Loucy (cell line): ENCODE data around the gene AP3D1.

Experiments
- EZH2phosphoT487 ChIP-seq: fragments of 200-600 bp; IDR thresholded peaks from 2 replicates; pipeline ENCODE4 v1.6.1; 2018; ENCODE audit warnings: antibody characterized with exemption, mild to moderate bottlenecking, moderate library complexity, borderline replicate concordance
- TF ChIP-seq, protein P1 (sequence below): fragments of 200-600 bp; sonication (generic); conservative IDR thresholded peaks from 2 replicates; pipeline ENCODE4 v1.5.1; 2014; ENCODE audit warnings: mild to moderate bottlenecking, antibody characterized with exemption, low read length

DNA sequence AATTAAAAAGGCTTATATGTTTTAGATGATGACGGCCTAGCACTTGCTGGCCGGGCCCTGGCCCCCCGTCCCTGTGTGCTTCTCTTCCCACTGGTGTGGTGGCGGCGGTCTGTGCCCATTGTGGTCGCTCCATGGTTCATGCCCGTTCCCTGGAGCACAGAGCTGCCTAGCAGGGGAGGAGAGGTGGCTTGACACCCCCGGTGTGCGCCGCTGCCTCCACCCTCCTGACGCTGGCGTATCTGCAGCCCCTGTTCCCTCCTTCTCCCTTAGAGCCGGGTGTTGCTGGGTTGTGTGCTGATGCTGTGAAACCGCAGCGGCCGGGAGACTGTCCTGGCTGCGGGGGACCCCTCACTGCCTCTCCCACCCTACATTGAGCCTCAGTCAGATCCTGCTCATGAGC lies 41.5 kb upstream of the AP3D1 start:
- TF ChIP-seq, protein P1, sequence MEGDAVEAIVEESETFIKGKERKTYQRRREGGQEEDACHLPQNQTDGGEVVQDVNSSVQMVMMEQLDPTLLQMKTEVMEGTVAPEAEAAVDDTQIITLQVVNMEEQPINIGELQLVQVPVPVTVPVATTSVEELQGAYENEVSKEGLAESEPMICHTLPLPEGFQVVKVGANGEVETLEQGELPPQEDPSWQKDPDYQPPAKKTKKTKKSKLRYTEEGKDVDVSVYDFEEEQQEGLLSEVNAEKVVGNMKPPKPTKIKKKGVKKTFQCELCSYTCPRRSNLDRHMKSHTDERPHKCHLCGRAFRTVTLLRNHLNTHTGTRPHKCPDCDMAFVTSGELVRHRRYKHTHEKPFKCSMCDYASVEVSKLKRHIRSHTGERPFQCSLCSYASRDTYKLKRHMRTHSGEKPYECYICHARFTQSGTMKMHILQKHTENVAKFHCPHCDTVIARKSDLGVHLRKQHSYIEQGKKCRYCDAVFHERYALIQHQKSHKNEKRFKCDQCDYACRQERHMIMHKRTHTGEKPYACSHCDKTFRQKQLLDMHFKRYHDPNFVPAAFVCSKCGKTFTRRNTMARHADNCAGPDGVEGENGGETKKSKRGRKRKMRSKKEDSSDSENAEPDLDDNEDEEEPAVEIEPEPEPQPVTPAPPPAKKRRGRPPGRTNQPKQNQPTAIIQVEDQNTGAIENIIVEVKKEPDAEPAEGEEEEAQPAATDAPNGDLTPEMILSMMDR, result no peak
- TF ChIP-seq EZH2phosphoT487, result no peak
